Panc1 (cell line): ENCODE measurements around the gene ABCB8. TPM values are rescaled to one million over a fixed set of nuclear protein-coding genes. Genes with fewer than 3 reads are reported as not detected.

Source experiments
- ATAC-seq: fragments of 200-7000 bp; cut with Tn5 transposase; 2 replicates; pipeline ENCODE4 v1.9.1; 2020; ENCODE audit warnings: mild to moderate bottlenecking, moderate library complexity
- BruUV-seq: library from RNA; stranded (reverse); fragments of 400-500 nt; replicated peaks from 2 replicates; lab custom pipeline; 2021; lab: Mats Ljungman, UMichigan
- CTCF ChIA-PET: fragments of 300-600 bp; sonication (Branson Sonifier 250); formaldehyde crosslinking; loops from one replicate; lab custom pipeline; 2022; ENCODE audit warnings: antibody characterized with exemption; lab: Charles Lee
- POLR2A ChIA-PET: fragments of 300-600 bp; sonication (Branson Sonifier 250); formaldehyde crosslinking; loops from one replicate; lab custom pipeline; 2022; ENCODE audit warnings: antibody characterized with exemption; lab: Charles Lee
- DNase-seq: peaks from one replicate; pipeline ENCODE4 v3.0.0-alpha.2; 2010; ENCODE audit warnings: low read depth, low spot score
- H3K27ac ChIP-seq: 2 replicates; pipeline ENCODE4 v1.5.1; 2011; ENCODE audit warnings: mild to moderate bottlenecking, low read length, inconsistent platforms
- H3K27me3 ChIP-seq: fragments of 200-500 bp; sonication (Bioruptor generic); 2 replicates; pipeline ENCODE4 v1.6.0; 2014; ENCODE audit warnings: low read length, inconsistent platforms; ENCODE audit not compliant: control insufficient read depth, insufficient read depth
- H3K36me3 ChIP-seq: fragments of 200-500 bp; sonication (Bioruptor generic); 2 replicates; pipeline ENCODE4 v1.5.1; 2014; ENCODE audit warnings: inconsistent platforms, mild to moderate bottlenecking, low read length, moderate library complexity; ENCODE audit not compliant: control insufficient read depth, insufficient read depth
- H3K4me1 ChIP-seq: 2 replicates; pipeline ENCODE4 v1.5.1; 2011; ENCODE audit warnings: inconsistent platforms, mild to moderate bottlenecking, low read length, moderate library complexity; ENCODE audit not compliant: control insufficient read depth, insufficient read depth
- H3K4me3 ChIP-seq, 2 experiments: 2 replicates each; pipeline ENCODE4 v1.5.1; 2011 to 2012; ENCODE audit warnings: low read depth in 2 of 2, low read length in 2 of 2, mild to moderate bottlenecking in 2 of 2, inconsistent platforms in 1 of 2, moderate library complexity in 1 of 2
- H3K9me3 ChIP-seq: fragments of 200-500 bp; sonication (Bioruptor generic); 2 replicates; pipeline ENCODE4 v1.5.1; 2014; ENCODE audit warnings: low read depth, mild to moderate bottlenecking, inconsistent platforms, low read length, moderate library complexity; ENCODE audit not compliant: control insufficient read depth, insufficient read depth
- POLR2AphosphoS5 ChIP-seq: IDR thresholded peaks from 2 replicates; pipeline ENCODE4 v1.6.1; 2012; ENCODE audit warnings: mild to moderate bottlenecking, low read depth, low read length, moderate library complexity
- SIN3A ChIP-seq: IDR thresholded peaks from 2 replicates; pipeline ENCODE4 v1.6.1; 2012; ENCODE audit warnings: low read depth, mild to moderate bottlenecking, low read length, moderate library complexity, borderline replicate concordance; ENCODE audit not compliant: insufficient read depth
- TCF7L2 ChIP-seq: IDR thresholded peaks from 2 replicates; pipeline ENCODE4 v1.6.1; 2011; ENCODE audit warnings: mild to moderate bottlenecking, low read depth, low read length, inconsistent platforms
- in situ Hi-C: cut with HindIII; loops from 2 replicates; pipeline ENCODE4 v1.10.0; 2016; ENCODE audit warnings: low sequenced_read_pairs, low pct_unique_long_range_greater_than_20kb
- intact Hi-C: fragments of 100-400 bp; cut with micrococcal nuclease; formaldehyde crosslinking; loops from one replicate; pipeline ENCODE4 v1.10.0; 2022; ENCODE audit not compliant: unreplicated experiment
- total RNA-seq: library from RNA; stranded (reverse); gene quantifications from one replicate; pipeline ENCODE4 v1.2.1, GENCODE V29; 2021; ENCODE audit not compliant: unreplicated experiment
- TF ChIP-seq, protein P1 (sequence below), 2 experiments: IDR thresholded peaks; 2 replicates each; pipeline ENCODE4 v1.6.1; 2011 to 2012; ENCODE audit warnings: low read depth in 2 of 2, control low read depth in 1 of 2, low read length in 1 of 2, mild to moderate bottlenecking in 1 of 2, moderate library complexity in 1 of 2; ENCODE audit not compliant: insufficient read depth in 1 of 2
- TF ChIP-seq, protein P2 (sequence below): fragments of 450-650 bp; IDR thresholded peaks from 2 replicates; pipeline ENCODE4 v1.5.1; 2017; ENCODE audit warnings: mild to moderate bottlenecking

Gene ABCB8
- total RNA-seq, 1 experiment from 2014 or later = 49.8 TPM

- Histone ChIP-seq H3K9me3 (no peaks in the 10 kb centered on the region), H3K36me3 (no peaks in the 10 kb centered on the region), H3K27me3 (no peaks in the 10 kb centered on the region), H3K4me3 (no peak overlapping the region), H3K27ac (no peak overlapping the region), H3K4me1 (no peaks in the 10 kb centered on the region)
- POLR2A ChIA-PET = interaction anchor here (0.6 kb wide), 1 partner anchor 62 kb away, joined by 15 read pairs; no protein-coding TSS in a partner anchor
- TF ChIP-seq SIN3A = no peak
- TF ChIP-seq, protein P1, sequence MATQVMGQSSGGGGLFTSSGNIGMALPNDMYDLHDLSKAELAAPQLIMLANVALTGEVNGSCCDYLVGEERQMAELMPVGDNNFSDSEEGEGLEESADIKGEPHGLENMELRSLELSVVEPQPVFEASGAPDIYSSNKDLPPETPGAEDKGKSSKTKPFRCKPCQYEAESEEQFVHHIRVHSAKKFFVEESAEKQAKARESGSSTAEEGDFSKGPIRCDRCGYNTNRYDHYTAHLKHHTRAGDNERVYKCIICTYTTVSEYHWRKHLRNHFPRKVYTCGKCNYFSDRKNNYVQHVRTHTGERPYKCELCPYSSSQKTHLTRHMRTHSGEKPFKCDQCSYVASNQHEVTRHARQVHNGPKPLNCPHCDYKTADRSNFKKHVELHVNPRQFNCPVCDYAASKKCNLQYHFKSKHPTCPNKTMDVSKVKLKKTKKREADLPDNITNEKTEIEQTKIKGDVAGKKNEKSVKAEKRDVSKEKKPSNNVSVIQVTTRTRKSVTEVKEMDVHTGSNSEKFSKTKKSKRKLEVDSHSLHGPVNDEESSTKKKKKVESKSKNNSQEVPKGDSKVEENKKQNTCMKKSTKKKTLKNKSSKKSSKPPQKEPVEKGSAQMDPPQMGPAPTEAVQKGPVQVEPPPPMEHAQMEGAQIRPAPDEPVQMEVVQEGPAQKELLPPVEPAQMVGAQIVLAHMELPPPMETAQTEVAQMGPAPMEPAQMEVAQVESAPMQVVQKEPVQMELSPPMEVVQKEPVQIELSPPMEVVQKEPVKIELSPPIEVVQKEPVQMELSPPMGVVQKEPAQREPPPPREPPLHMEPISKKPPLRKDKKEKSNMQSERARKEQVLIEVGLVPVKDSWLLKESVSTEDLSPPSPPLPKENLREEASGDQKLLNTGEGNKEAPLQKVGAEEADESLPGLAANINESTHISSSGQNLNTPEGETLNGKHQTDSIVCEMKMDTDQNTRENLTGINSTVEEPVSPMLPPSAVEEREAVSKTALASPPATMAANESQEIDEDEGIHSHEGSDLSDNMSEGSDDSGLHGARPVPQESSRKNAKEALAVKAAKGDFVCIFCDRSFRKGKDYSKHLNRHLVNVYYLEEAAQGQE (IDR thresholded peaks at IDR 0.05; ENCODE audit: insufficient read depth in 1 of 2, low read depth in 2 of 2, low read length in 1 of 2) = no peak
- BruUV-seq = no TSS peak
- in situ Hi-C loops (no loop called here), intact Hi-C loops (no loop called here)
- no peak for DNase-seq
- CTCF ChIA-PET = interaction anchor here (0.7 kb wide), 1 partner anchor 70 kb away, joined by 3 read pairs; no protein-coding TSS in a partner anchor
- ATAC-seq = no peak
Measured at GRCh38 chr7:151032936-151033863, 5.0 kb downstream of the ABCB8 start.

- in situ Hi-C loops (no loop called here), intact Hi-C loops (no loop called here)
- Histone ChIP-seq H3K36me3 (no peaks in the 10 kb centered on the region), H3K27ac (no peak overlapping the region), H3K4me1 (peaks cover 4% of the 10 kb centered on the region), H3K27me3 (no peaks in the 10 kb centered on the region), H3K4me3 (no peak overlapping the region), H3K9me3 (no peaks in the 10 kb centered on the region)
- TF ChIP-seq TCF7L2 = no peak
- TF ChIP-seq, protein P2, sequence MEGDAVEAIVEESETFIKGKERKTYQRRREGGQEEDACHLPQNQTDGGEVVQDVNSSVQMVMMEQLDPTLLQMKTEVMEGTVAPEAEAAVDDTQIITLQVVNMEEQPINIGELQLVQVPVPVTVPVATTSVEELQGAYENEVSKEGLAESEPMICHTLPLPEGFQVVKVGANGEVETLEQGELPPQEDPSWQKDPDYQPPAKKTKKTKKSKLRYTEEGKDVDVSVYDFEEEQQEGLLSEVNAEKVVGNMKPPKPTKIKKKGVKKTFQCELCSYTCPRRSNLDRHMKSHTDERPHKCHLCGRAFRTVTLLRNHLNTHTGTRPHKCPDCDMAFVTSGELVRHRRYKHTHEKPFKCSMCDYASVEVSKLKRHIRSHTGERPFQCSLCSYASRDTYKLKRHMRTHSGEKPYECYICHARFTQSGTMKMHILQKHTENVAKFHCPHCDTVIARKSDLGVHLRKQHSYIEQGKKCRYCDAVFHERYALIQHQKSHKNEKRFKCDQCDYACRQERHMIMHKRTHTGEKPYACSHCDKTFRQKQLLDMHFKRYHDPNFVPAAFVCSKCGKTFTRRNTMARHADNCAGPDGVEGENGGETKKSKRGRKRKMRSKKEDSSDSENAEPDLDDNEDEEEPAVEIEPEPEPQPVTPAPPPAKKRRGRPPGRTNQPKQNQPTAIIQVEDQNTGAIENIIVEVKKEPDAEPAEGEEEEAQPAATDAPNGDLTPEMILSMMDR = no peak
- TF ChIP-seq, protein P1 (IDR thresholded peaks at IDR 0.05; ENCODE audit: insufficient read depth in 1 of 2, low read depth in 2 of 2, low read length in 1 of 2) = no peak
- TF ChIP-seq SIN3A = no peak
- no peak for TF ChIP-seq POLR2AphosphoS5
- ChIA-PET POLR2A (no interaction called here), CTCF (interaction anchor here (0.7 kb wide), 1 partner anchor 71 kb away, joined by 3 read pairs; no protein-coding TSS in a partner anchor)
- ATAC-seq (no peak), DNase-seq (no peak)
- no TSS peak for BruUV-seq
Measured at GRCh38 chr7:151033864-151034249, 5.6 kb downstream of the ABCB8 start.
